HepG2 (cell line): ENCODE results near the gene TRPT1. TPM values are rescaled to one million over a fixed set of nuclear protein-coding genes. Genes with fewer than 3 reads are reported as not detected.

Source experiments
- ATAC-seq: fragments of 200-7000 bp; cut with Tn5 transposase; 3 replicates; pipeline ENCODE4 v1.9.1; 2020; ENCODE audit warnings: mild to moderate bottlenecking, moderate library complexity
- BruUV-seq: library from RNA; stranded (reverse); fragments of 400-500 nt; replicated peaks from 2 replicates; lab custom pipeline; 2021; lab: Mats Ljungman, UMichigan
- CTCF ChIA-PET: fragments of 300-600 bp; formaldehyde crosslinking; extraction: SDS; loops from one replicate; lab custom pipeline; 2021; ENCODE audit warnings: low total read pairs, inconsistent platforms, low intra/inter-chr PET ratio; lab: Yijun Ruan, JAX
- POLR2A ChIA-PET: fragments of 350-600 bp; sonication (Branson Sonifier 250); formaldehyde crosslinking; loops from one replicate; lab custom pipeline; 2020; ENCODE audit warnings: antibody characterized with exemption, inconsistent platforms; lab: Yijun Ruan, JAX
- DNase-seq: peaks from one replicate; pipeline ENCODE4 v3.0.0-alpha.2; 2015; ENCODE audit warnings: low spot score
- FAIRE-seq: peaks from 3 replicates; lab custom pipeline; 2011; peaks lifted over from hg19 to GRCh38; lab: Jason Lieb, UNC
- H2AFZ ChIP-seq: one replicate; pipeline ENCODE4 v1.6.1; 2011; ENCODE audit warnings: low read length, inconsistent platforms
- H3K27ac ChIP-seq: fragments of 300-600 bp; 3 replicates; pipeline ENCODE4 v1.8.0; 2011; ENCODE audit warnings: mixed run types, mild to moderate bottlenecking, mixed read lengths, low read length, inconsistent platforms; ENCODE audit not compliant: insufficient read depth; ENCODE audit errors: extremely low read length
- H3K27me3 ChIP-seq, 2 experiments: fragments of 200-600 bp in 1 of 2; 2 replicates in 1 of 2; 3 replicates in 1 of 2; pipeline versions ENCODE4 v1.6.0 to v1.8.0; 2011; ENCODE audit warnings: low read length in 2 of 2, mild to moderate bottlenecking in 2 of 2, moderate library complexity in 2 of 2, inconsistent platforms in 1 of 2; ENCODE audit not compliant: insufficient read depth in 2 of 2, control insufficient read depth in 1 of 2
- H3K36me3 ChIP-seq, 2 experiments: fragments of 200-600 bp in 1 of 2; replicated peaks in 1 of 2; 2 replicates in 1 of 2; 3 replicates in 1 of 2; pipeline versions ENCODE4 v1.5.1 to v1.8.0; 2011; ENCODE audit warnings: low read length in 2 of 2, inconsistent platforms in 1 of 2; ENCODE audit not compliant: insufficient read depth in 2 of 2, control insufficient read depth in 1 of 2
- H3K4me1 ChIP-seq: 2 replicates; pipeline ENCODE4 v1.5.1; 2012; ENCODE audit warnings: low read length, inconsistent platforms; ENCODE audit not compliant: insufficient read depth
- H3K4me2 ChIP-seq: 2 replicates; pipeline ENCODE4 v1.6.0; 2011; ENCODE audit warnings: low read depth, low read length, inconsistent platforms
- H3K4me3 ChIP-seq, 3 experiments: fragments of 200-600 bp in 1 of 3; sonication (generic), shearing (Covaris generic) in 1 of 3; replicated peaks in 1 of 3; 2 replicates each; pipeline ENCODE4 v1.5.1; 2011 to 2016; ENCODE audit warnings: low read length in 3 of 3, inconsistent platforms in 2 of 3, low read depth in 2 of 3, mild to moderate bottlenecking in 2 of 3, control low read depth in 1 of 3, mixed read lengths in 1 of 3; ENCODE audit not compliant: insufficient read depth in 1 of 3
- H3K79me2 ChIP-seq: one replicate; pipeline ENCODE4 v1.6.1; 2011; ENCODE audit warnings: low read length, inconsistent platforms; ENCODE audit not compliant: insufficient read depth
- H3K9ac ChIP-seq: 2 replicates; pipeline ENCODE4 v1.6.0; 2011; ENCODE audit warnings: mild to moderate bottlenecking, low read depth, low read length, inconsistent platforms; ENCODE audit not compliant: insufficient read depth
- H3K9me3 ChIP-seq: 2 replicates; pipeline ENCODE4 v1.5.1; 2012; ENCODE audit warnings: mild to moderate bottlenecking, low read length
- H4K20me1 ChIP-seq: 2 replicates; pipeline ENCODE4 v1.6.0; 2011; ENCODE audit warnings: inconsistent platforms, mild to moderate bottlenecking, low read length, moderate library complexity; ENCODE audit not compliant: insufficient read depth
- MEIS1 ChIP-seq: sonication (generic); formaldehyde crosslinking; IDR thresholded peaks from 2 replicates; pipeline ENCODE4 v1.9.0; 2021; ENCODE audit warnings: mild to moderate bottlenecking, missing genetic modification reagents, moderate library complexity, borderline replicate concordance
- PAXIP1 ChIP-seq: sonication (generic); formaldehyde crosslinking; conservative IDR thresholded peaks from 2 replicates; pipeline ENCODE4 v1.4.0; 2020; ENCODE audit warnings: mild to moderate bottlenecking, missing genetic modification reagents, moderate library complexity
- SNAPC5 ChIP-seq: sonication (generic); formaldehyde crosslinking; IDR thresholded peaks from 2 replicates; pipeline ENCODE4 v1.8.1; 2023; ENCODE audit warnings: mild to moderate bottlenecking, missing genetic modification reagents, borderline replicate concordance
- ZBTB10 ChIP-seq: sonication (generic); formaldehyde crosslinking; IDR thresholded peaks from 2 replicates; pipeline ENCODE4 v1.4.0; 2020; ENCODE audit warnings: missing genetic modification reagents, borderline replicate concordance
- ZC3H13 ChIP-seq: sonication (generic); formaldehyde crosslinking; IDR thresholded peaks from 2 replicates; pipeline ENCODE4 v1.8.1; 2023; ENCODE audit warnings: mild to moderate bottlenecking, missing genetic modification reagents, moderate library complexity
- ZNF10 ChIP-seq: sonication (generic); formaldehyde crosslinking; IDR thresholded peaks from 2 replicates; pipeline ENCODE4 v1.4.0; 2020; ENCODE audit warnings: mild to moderate bottlenecking, low read depth, missing genetic modification reagents, borderline replicate concordance
- ZNF619 ChIP-seq: sonication (generic); formaldehyde crosslinking; IDR thresholded peaks from 2 replicates; pipeline ENCODE4 v1.4.0; 2020; ENCODE audit warnings: mild to moderate bottlenecking, missing genetic modification reagents
- ZNF839 ChIP-seq: sonication (generic); formaldehyde crosslinking; IDR thresholded peaks from 2 replicates; pipeline ENCODE4 v1.4.0; 2020; ENCODE audit warnings: missing genetic modification reagents, mild to moderate bottlenecking, borderline replicate concordance
- WGBS: methylation state at CpG from one replicate; pipeline ENCODE4 v1.1.6; 2017; ENCODE audit warnings: low lambda C conversion rate; 5-methylcytosine and 5-hydroxymethylcytosine counted together
- in situ Hi-C: cut with HindIII; loops from 2 replicates; pipeline ENCODE4 v1.10.0; 2017; ENCODE audit warnings: low pct_unique_long_range_greater_than_20kb; ENCODE audit not compliant: extremely low pct_ligation_motif_present
- intact Hi-C: fragments of 100-400 bp; cut with micrococcal nuclease; formaldehyde crosslinking; loops from one replicate; pipeline ENCODE4 v1.10.0; 2022; ENCODE audit not compliant: unreplicated experiment
- polyA plus RNA-seq, 8 experiments: library from polyadenylated mRNA; depleted of rRNA in 3 of 8; stranded (reverse) in 7 of 8; unstranded in 1 of 8; fragments of >200 nt; fragmentation: Illumina TruSeq in 4 of 8; extraction: Trizol in 4 of 8; gene quantifications; 2 replicates each; pipeline versions ENCODE4 v1.2.1 to v1.2.3, GENCODE V29; 2011 to 2016; ENCODE audit warnings: low read depth in 4 of 8, missing spikeins in 1 of 8, mixed read lengths in 1 of 8; ENCODE audit not compliant: insufficient read depth in 1 of 8
- total RNA-seq, 5 experiments: library from RNA; depleted of rRNA; stranded (reverse); fragments of >200 nt; fragmentation: Illumina TruSeq; extraction: Trizol; gene quantifications; 2 replicates each; pipeline ENCODE4 v1.2.3, GENCODE V29; 2016; ENCODE audit warnings: low read depth in 1 of 5

The TRPT1 gene
- total and polyA plus RNA-seq, 2 of the 13 experiments (the other 11 are each of a cell fraction or from before 2014, with no cell fraction given), result 24.8 to 40.7 TPM

- 0 out of 2 replicates have a peak, but pooled peaks have one; percentile 3 for TF ChIP-seq ZBTB10 (CRISPR knock-in tag)
Observed at GRCh38 chr11:64229744-64230170, 3.8 kb upstream of the TRPT1 start (continued).

- 96% methylated on average over 9 of the region's 12 CpGs for WGBS
- Histone ChIP-seq H3K4me2 (peak overlapping the region; percentile 88), H3K27ac (peak overlapping the region; percentile 75), H3K4me3 (peak overlapping the region in 2 of 3 experiments; percentile 94 to 96; a peak in 2 of 6 replicates), H3K4me1 (peaks cover 64% of the 10 kb centered on the region), H3K36me3 (no peaks in the 10 kb centered on the region), H3K9me3 (no peaks in the 10 kb centered on the region), H3K79me2 (no peaks in the 10 kb centered on the region), H4K20me1 (no peaks in the 10 kb centered on the region), H2AFZ (no peak overlapping the region), H3K27me3 (no peaks in the 10 kb centered on the region), H3K9ac (peak overlapping the region; percentile 51; the same call in 1 of the 2 replicates)
- BruUV-seq, result no TSS peak
- ATAC-seq, result no peak
- intact Hi-C loops, result no loop called here
- ChIA-PET POLR2A (interaction anchor here (1.3 kb wide), 1 partner anchor 12 kb away, joined by 6 read pairs; the partner anchor contains the start of gene FKBP2), CTCF (no interaction called here)
- 0 out of 2 replicates have a peak, but pooled peaks have one; percentile 49 for TF ChIP-seq ZNF619 (CRISPR knock-in tag)
- TF ChIP-seq ZNF10, result 0 out of 2 replicates have a peak, but pooled peaks have one; percentile 21
- TF ChIP-seq ZC3H13 (CRISPR knock-in tag), result 0 out of 2 replicates have a peak, but pooled peaks have one; percentile 46
- no peak for TF ChIP-seq PAXIP1
- peak; percentile 39; the same call in 1 of the 2 replicates for TF ChIP-seq ZNF839 (CRISPR knock-in tag)
- no peak for TF ChIP-seq SNAPC5 (CRISPR knock-in tag)
- TF ChIP-seq MEIS1, result no peak
- no peak for DNase-seq
- no peak for FAIRE-seq
- in situ Hi-C loops, result no loop called here
Observed at GRCh38 chr11:64229090-64229743, 3.2 kb upstream of the TRPT1 start.
